ENCODE data around the gene PTGR2.

Gene PTGR2

GRCh38 chr14:73807457-73807856, 44.2 kb upstream of the PTGR2 start:
- no peak for TF ChIP-seq EZH2 (IDR thresholded peaks at IDR 0.05; ENCODE audit: borderline replicate concordance, low read length)
- no peak for TF ChIP-seq CTCF (IDR thresholded peaks at IDR 0.05; ENCODE audit: low read length)
- no peak overlapping the region for H2AFZ ChIP-seq (ENCODE audit: low read length)
- H4K20me1 ChIP-seq (ENCODE audit: insufficient read depth, low read length), result no peaks in the 10 kb centered on the region
- H3K27ac ChIP-seq (ENCODE audit: low read depth, low read length, poor library complexity, severe bottlenecking), result no peak overlapping the region
- no peaks in the 10 kb centered on the region for H3K79me2 ChIP-seq (ENCODE audit: insufficient read depth, low read length)
- H3K4me1 ChIP-seq (ENCODE audit: insufficient read depth, low read length, severe bottlenecking), result no peaks in the 10 kb centered on the region
- H3K36me3 ChIP-seq (ENCODE audit: insufficient read depth, low read length), result no peaks in the 10 kb centered on the region
- no peak overlapping the region for H3K4me3 ChIP-seq (ENCODE audit: low read depth, low read length, poor library complexity, severe bottlenecking)
- no peak overlapping the region for H3K4me2 ChIP-seq (ENCODE audit: low read length)
- H3F3A ChIP-seq (ENCODE audit: insufficient read depth, low read length), result no peaks in the 10 kb centered on the region
- H3K27me3 ChIP-seq (ENCODE audit: insufficient read depth, low read length), result no peaks in the 10 kb centered on the region
- H3K9me2 ChIP-seq (ENCODE audit: low read depth, low read length), result no peaks in the 10 kb centered on the region
- H3K9me3 ChIP-seq (ENCODE audit: low read length), result no peaks in the 10 kb centered on the region
- no peak overlapping the region for H3K9ac ChIP-seq (ENCODE audit: low read length)

- Histone ChIP-seq H3K9ac (ENCODE audit: low read length) (no peak overlapping the region), H3K9me2 (ENCODE audit: low read depth, low read length) (no peaks in the 10 kb centered on the region), H3F3A (ENCODE audit: insufficient read depth, low read length) (no peaks in the 10 kb centered on the region), H3K9me3 (ENCODE audit: low read length) (no peaks in the 10 kb centered on the region), H4K20me1 (ENCODE audit: insufficient read depth, low read length) (no peaks in the 10 kb centered on the region), H3K36me3 (ENCODE audit: insufficient read depth, low read length) (no peaks in the 10 kb centered on the region), H3K4me3 (ENCODE audit: low read depth, low read length, poor library complexity, severe bottlenecking) (no peak overlapping the region), H3K4me1 (ENCODE audit: insufficient read depth, low read length, severe bottlenecking) (no peaks in the 10 kb centered on the region), H3K27ac (ENCODE audit: low read depth, low read length, poor library complexity, severe bottlenecking) (no peak overlapping the region), H3K79me2 (ENCODE audit: insufficient read depth, low read length) (no peaks in the 10 kb centered on the region), H3K4me2 (ENCODE audit: low read length) (no peak overlapping the region), H3K27me3 (ENCODE audit: insufficient read depth, low read length) (no peaks in the 10 kb centered on the region), H2AFZ (ENCODE audit: low read length) (no peak overlapping the region)
- TF ChIP-seq CTCF (IDR thresholded peaks at IDR 0.05; ENCODE audit: low read length) (no peak), EZH2 (IDR thresholded peaks at IDR 0.05; ENCODE audit: borderline replicate concordance, low read length) (no peak)
These were observed 42.2 kb upstream of the PTGR2 start for GRCh38 chr14:73809391-73809790.

- H3K4me2 ChIP-seq (ENCODE audit: low read length), result no peak overlapping the region
These were observed 41.0 kb upstream of the PTGR2 start for GRCh38 chr14:73810478-73811163.

More at GRCh38 chr14:73810478-73811163, 41.0 kb upstream of the PTGR2 start:
- H3K9me3 ChIP-seq (ENCODE audit: low read length), result no peaks in the 10 kb centered on the region
- no peaks in the 10 kb centered on the region for H4K20me1 ChIP-seq (ENCODE audit: insufficient read depth, low read length)
- H3K9me2 ChIP-seq (ENCODE audit: low read depth, low read length), result no peaks in the 10 kb centered on the region
- no peak overlapping the region for H3K9ac ChIP-seq (ENCODE audit: low read length)
- H3K36me3 ChIP-seq (ENCODE audit: insufficient read depth, low read length), result no peaks in the 10 kb centered on the region
- no peaks in the 10 kb centered on the region for H3K27me3 ChIP-seq (ENCODE audit: insufficient read depth, low read length)
- no peaks in the 10 kb centered on the region for H3K4me1 ChIP-seq (ENCODE audit: insufficient read depth, low read length, severe bottlenecking)
- no peak overlapping the region for H3K27ac ChIP-seq (ENCODE audit: low read depth, low read length, poor library complexity, severe bottlenecking)
- H3K79me2 ChIP-seq (ENCODE audit: insufficient read depth, low read length), result no peaks in the 10 kb centered on the region
- no peaks in the 10 kb centered on the region for H3F3A ChIP-seq (ENCODE audit: insufficient read depth, low read length)
- no peak overlapping the region for H3K4me3 ChIP-seq (ENCODE audit: low read depth, low read length, poor library complexity, severe bottlenecking)
- TF ChIP-seq EZH2 (IDR thresholded peaks at IDR 0.05; ENCODE audit: borderline replicate concordance, low read length), result no peak
- TF ChIP-seq CTCF (IDR thresholded peaks at IDR 0.05; ENCODE audit: low read length), result no peak
- no peak overlapping the region for H2AFZ ChIP-seq (ENCODE audit: low read length)

All from OCI-LY1 (cell line).